C1 segment of cervical spinal cord (tissue), 14 donors: ENCODE measurements around the gene SMYD3.
"Not testable (repeated sequence)": the region's sequence is repeated elsewhere in the genome, so short reads cannot be mapped to it uniquely, and the experiment has no call there.

Source experiments
- DNase-seq, 14 donors: peaks; one replicate each; lab custom pipeline; 2025; lab: John Stamatoyannopoulos, UW

SMYD3 gene

GRCh38 chr1:245961137-245961540 lies 545.9 kb downstream of the SMYD3 start:
- DNase-seq: no peak

- DNase-seq: no peak
Observed at GRCh38 chr1:245960171-245960570, 546.9 kb downstream of the SMYD3 start.

- DNase-seq: no peak
Observed at GRCh38 chr1:245958016-245958415, 549.1 kb downstream of the SMYD3 start.

- DNase-seq: no peak
Observed at GRCh38 chr1:245957427-245957826, 549.7 kb downstream of the SMYD3 start.

- no peak for DNase-seq
Observed at GRCh38 chr1:245956225-245956624, 550.9 kb downstream of the SMYD3 start.

GRCh38 chr1:245953876-245954660 lies 553.0 kb downstream of the SMYD3 start:
- DNase-seq: no peak

- DNase-seq: no peak
Observed at GRCh38 chr1:245952383-245953026, 554.6 kb downstream of the SMYD3 start.

GRCh38 chr1:245948786-245949185 lies 558.3 kb downstream of the SMYD3 start:
- DNase-seq: no peak

- peak in 1 of 14 donors; percentile 54 for DNase-seq
Observed at GRCh38 chr1:245946905-245947304, 560.2 kb downstream of the SMYD3 start.

GRCh38 chr1:245945136-245945535 lies 561.9 kb downstream of the SMYD3 start:
- DNase-seq: not testable (repeated sequence)

- no peak for DNase-seq
Observed at GRCh38 chr1:245942856-245943255, 564.2 kb downstream of the SMYD3 start.

- DNase-seq: not testable (repeated sequence)
Observed at GRCh38 chr1:245941771-245942170, 565.3 kb downstream of the SMYD3 start.

GRCh38 chr1:245939756-245940345 lies 567.2 kb downstream of the SMYD3 start:
- DNase-seq: no peak

GRCh38 chr1:245938046-245938435 lies 569.0 kb downstream of the SMYD3 start:
- DNase-seq: no peak

GRCh38 chr1:245937316-245938045 lies 569.6 kb downstream of the SMYD3 start:
- no peak for DNase-seq

GRCh38 chr1:245934409-245934808 lies 572.7 kb downstream of the SMYD3 start:
- DNase-seq: no peak

GRCh38 chr1:245933431-245934045 lies 573.5 kb downstream of the SMYD3 start:
- no peak for DNase-seq

GRCh38 chr1:245932302-245932972 lies 574.6 kb downstream of the SMYD3 start:
- no peak for DNase-seq

GRCh38 chr1:245931450-245931849 lies 575.6 kb downstream of the SMYD3 start:
- DNase-seq: no peak

- no peak for DNase-seq
Observed at GRCh38 chr1:245929224-245929623, 577.9 kb downstream of the SMYD3 start.

GRCh38 chr1:245926888-245927287 lies 580.2 kb downstream of the SMYD3 start:
- no peak for DNase-seq
